NOMO-1 treated with dmso at 0.1 percent for 144 hours (cell line): ENCODE measurements around the gene ANKRD6.

Experiments
- DNase-seq: peaks from one replicate; lab custom pipeline; 2025; ENCODE audit not compliant: unreplicated experiment; lab: John Stamatoyannopoulos, UW

The ANKRD6 gene

GRCh38 chr6:89464295-89464694 is 31.3 kb downstream of the ANKRD6 start:
- no peak for DNase-seq

GRCh38 chr6:89467437-89467836 is 34.5 kb downstream of the ANKRD6 start:
- no peak for DNase-seq

GRCh38 chr6:89468998-89469397 is 36.0 kb downstream of the ANKRD6 start:
- no peak for DNase-seq

- DNase-seq: no peak
These were observed 38.4 kb downstream of the ANKRD6 start for GRCh38 chr6:89471287-89471867.

GRCh38 chr6:89475101-89475500 is 42.1 kb downstream of the ANKRD6 start:
- DNase-seq: no peak

- no peak for DNase-seq
These were observed 42.7 kb downstream of the ANKRD6 start for GRCh38 chr6:89475634-89476033.

- DNase-seq: no peak
These were observed 46.9 kb downstream of the ANKRD6 start for GRCh38 chr6:89479897-89480296.

GRCh38 chr6:89481695-89482094 is 48.7 kb downstream of the ANKRD6 start:
- DNase-seq: no peak

- DNase-seq: no peak
These were observed 49.2 kb downstream of the ANKRD6 start for GRCh38 chr6:89482126-89482525.

- DNase-seq: no peak
These were observed 50.3 kb downstream of the ANKRD6 start for GRCh38 chr6:89483111-89483720.

GRCh38 chr6:89485320-89485719 is 52.4 kb downstream of the ANKRD6 start:
- DNase-seq: no peak

GRCh38 chr6:89487864-89488263 is 54.9 kb downstream of the ANKRD6 start:
- no peak for DNase-seq

GRCh38 chr6:89488438-89488837 is 55.5 kb downstream of the ANKRD6 start:
- DNase-seq: no peak

GRCh38 chr6:89489078-89489477 is 56.1 kb downstream of the ANKRD6 start:
- no peak for DNase-seq

- no peak for DNase-seq
These were observed 59.2 kb downstream of the ANKRD6 start for GRCh38 chr6:89492025-89492640.

GRCh38 chr6:89494131-89494793 is 61.3 kb downstream of the ANKRD6 start:
- DNase-seq: no peak

GRCh38 chr6:89495961-89496535 is 63.1 kb downstream of the ANKRD6 start:
- no peak for DNase-seq

- no peak for DNase-seq
These were observed 67.7 kb downstream of the ANKRD6 start for GRCh38 chr6:89500611-89501010.

- DNase-seq: no peak
These were observed 68.3 kb downstream of the ANKRD6 start for GRCh38 chr6:89501222-89501621.

- no peak for DNase-seq
These were observed 68.8 kb downstream of the ANKRD6 start for GRCh38 chr6:89501753-89502152.

- no peak for DNase-seq
These were observed 70.7 kb downstream of the ANKRD6 start for GRCh38 chr6:89503641-89504040.

GRCh38 chr6:89505847-89506246 is 72.9 kb downstream of the ANKRD6 start:
- DNase-seq: no peak
